WERI-Rb-1 (cell line): ENCODE measurements around the gene DICER1.

Source experiments
- DNase-seq: peaks from one replicate; pipeline ENCODE4 v3.0.0-alpha.2; 2020
- H3K27ac ChIP-seq: fragments of 250-450 bp; sonication (Bioruptor Pico); 2 replicates; pipeline ENCODE4 v1.5.1; 2020; ENCODE audit warnings: mild to moderate bottlenecking, moderate library complexity
- H3K27me3 ChIP-seq: fragments of 250-450 bp; sonication (Bioruptor Pico); 2 replicates; pipeline ENCODE4 v1.5.1; 2021; ENCODE audit warnings: mild to moderate bottlenecking, low read depth, moderate library complexity; ENCODE audit not compliant: insufficient read depth, severe bottlenecking
- H3K36me3 ChIP-seq: fragments of 250-450 bp; sonication (Bioruptor Pico); 2 replicates; pipeline ENCODE4 v1.5.1; 2020; ENCODE audit warnings: mild to moderate bottlenecking, moderate library complexity
- H3K4me3 ChIP-seq: 2 replicates; pipeline ENCODE4 v1.5.1; 2011; ENCODE audit warnings: low read depth, mild to moderate bottlenecking, control low read depth, low read length
- H3K9me3 ChIP-seq: fragments of 250-450 bp; sonication (Bioruptor Pico); 2 replicates; pipeline ENCODE4 v1.5.1; 2021; ENCODE audit warnings: mild to moderate bottlenecking, moderate library complexity; ENCODE audit not compliant: severe bottlenecking
- TF ChIP-seq, protein P1 (sequence below): IDR thresholded peaks from 2 replicates; pipeline ENCODE4 v1.5.1; 2011; ENCODE audit warnings: low read depth, mild to moderate bottlenecking, control low read depth, inconsistent platforms, low read length

Gene DICER1

GRCh38 chr14:95199298-95199983, 42.1 kb upstream of the DICER1 start:
- TF ChIP-seq, protein P1, sequence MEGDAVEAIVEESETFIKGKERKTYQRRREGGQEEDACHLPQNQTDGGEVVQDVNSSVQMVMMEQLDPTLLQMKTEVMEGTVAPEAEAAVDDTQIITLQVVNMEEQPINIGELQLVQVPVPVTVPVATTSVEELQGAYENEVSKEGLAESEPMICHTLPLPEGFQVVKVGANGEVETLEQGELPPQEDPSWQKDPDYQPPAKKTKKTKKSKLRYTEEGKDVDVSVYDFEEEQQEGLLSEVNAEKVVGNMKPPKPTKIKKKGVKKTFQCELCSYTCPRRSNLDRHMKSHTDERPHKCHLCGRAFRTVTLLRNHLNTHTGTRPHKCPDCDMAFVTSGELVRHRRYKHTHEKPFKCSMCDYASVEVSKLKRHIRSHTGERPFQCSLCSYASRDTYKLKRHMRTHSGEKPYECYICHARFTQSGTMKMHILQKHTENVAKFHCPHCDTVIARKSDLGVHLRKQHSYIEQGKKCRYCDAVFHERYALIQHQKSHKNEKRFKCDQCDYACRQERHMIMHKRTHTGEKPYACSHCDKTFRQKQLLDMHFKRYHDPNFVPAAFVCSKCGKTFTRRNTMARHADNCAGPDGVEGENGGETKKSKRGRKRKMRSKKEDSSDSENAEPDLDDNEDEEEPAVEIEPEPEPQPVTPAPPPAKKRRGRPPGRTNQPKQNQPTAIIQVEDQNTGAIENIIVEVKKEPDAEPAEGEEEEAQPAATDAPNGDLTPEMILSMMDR: no peak
- Histone ChIP-seq H3K36me3 (peaks cover 22% of the 10 kb centered on the region), H3K27me3 (no peaks in the 10 kb centered on the region), H3K27ac (no peak overlapping the region), H3K9me3 (no peaks in the 10 kb centered on the region), H3K4me3 (no peak overlapping the region)
- DNase-seq: no peak

DNA sequence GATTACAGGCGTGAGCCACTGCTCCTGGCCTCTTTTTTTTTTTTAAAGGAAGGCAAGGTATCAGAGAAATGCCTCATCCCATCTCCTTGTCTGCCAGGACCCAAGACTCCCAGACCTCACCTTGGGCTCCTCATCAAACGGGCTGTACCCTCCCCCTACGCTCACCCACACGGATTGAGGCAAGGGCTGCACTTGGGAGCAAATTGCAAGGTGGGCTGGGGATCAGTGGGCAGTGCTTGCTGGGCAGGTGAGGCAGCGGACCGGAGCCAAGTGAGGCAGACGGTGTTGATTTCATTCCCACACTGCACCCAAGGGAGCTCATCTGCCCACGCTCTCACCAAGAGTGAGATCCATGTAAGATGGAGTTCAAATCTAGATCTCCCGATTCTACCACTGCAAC, 41.0 kb upstream of the DICER1 start:
- no peak overlapping the region for H3K27ac ChIP-seq
- no peaks in the 10 kb centered on the region for H3K9me3 ChIP-seq
- no peak for DNase-seq
- H3K4me3 ChIP-seq: no peak overlapping the region
- peaks cover 18% of the 10 kb centered on the region for H3K36me3 ChIP-seq
- no peaks in the 10 kb centered on the region for H3K27me3 ChIP-seq
- TF ChIP-seq, protein P1: no peak

DNA sequence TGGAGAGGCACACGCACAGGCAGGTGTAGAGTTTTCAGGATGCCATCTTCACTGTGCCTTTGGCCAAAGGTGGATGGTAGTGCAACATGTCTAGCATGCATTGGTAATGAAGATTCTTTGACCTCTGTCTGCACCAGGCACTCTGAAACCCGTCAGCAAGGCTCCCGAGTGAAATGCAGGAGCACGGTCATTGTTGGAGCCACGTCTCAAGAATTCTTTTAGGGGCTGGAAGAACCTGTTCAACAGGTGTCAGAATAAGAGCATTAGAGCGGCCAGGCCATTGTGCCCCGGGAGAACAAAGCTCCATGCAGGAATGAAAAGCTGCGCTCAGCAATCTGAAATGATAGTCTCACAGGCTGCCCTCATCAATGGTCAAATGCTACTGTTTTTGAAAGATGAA, 40.2 kb upstream of the DICER1 start:
- peaks cover 13% of the 10 kb centered on the region for H3K36me3 ChIP-seq
- no peak overlapping the region for H3K4me3 ChIP-seq
- H3K27ac ChIP-seq: no peak overlapping the region
- H3K9me3 ChIP-seq: no peaks in the 10 kb centered on the region
- H3K27me3 ChIP-seq: no peaks in the 10 kb centered on the region
- TF ChIP-seq, protein P1: no peak
- no peak for DNase-seq

- Histone ChIP-seq H3K27me3 (no peaks in the 10 kb centered on the region), H3K36me3 (peaks cover 7% of the 10 kb centered on the region), H3K27ac (peak overlapping the region; percentile 72), H3K4me3 (no peak overlapping the region), H3K9me3 (no peaks in the 10 kb centered on the region)
- TF ChIP-seq, protein P1: no peak
- no peak for DNase-seq
Observed at GRCh38 chr14:95196826-95197545, 39.7 kb upstream of the DICER1 start.

GRCh38 chr14:95196268-95196667, 38.9 kb upstream of the DICER1 start:
- no peak for DNase-seq
- TF ChIP-seq, protein P1: peak; percentile 50
- H3K27me3 ChIP-seq: no peaks in the 10 kb centered on the region

More at GRCh38 chr14:95196268-95196667, 38.9 kb upstream of the DICER1 start:
- no peak overlapping the region for H3K4me3 ChIP-seq
- no peaks in the 10 kb centered on the region for H3K9me3 ChIP-seq
- peaks cover 4% of the 10 kb centered on the region for H3K36me3 ChIP-seq
- H3K27ac ChIP-seq: peak overlapping the region; percentile 72
